Measurements from ENCODE around the gene KDM3B. TPM values are rescaled to one million over a fixed set of nuclear protein-coding genes. Genes with fewer than 3 reads are reported as not detected.

Gene KDM3B
- total RNA-seq, 1 experiment from 2014 or later = 49.0 TPM

DNA sequence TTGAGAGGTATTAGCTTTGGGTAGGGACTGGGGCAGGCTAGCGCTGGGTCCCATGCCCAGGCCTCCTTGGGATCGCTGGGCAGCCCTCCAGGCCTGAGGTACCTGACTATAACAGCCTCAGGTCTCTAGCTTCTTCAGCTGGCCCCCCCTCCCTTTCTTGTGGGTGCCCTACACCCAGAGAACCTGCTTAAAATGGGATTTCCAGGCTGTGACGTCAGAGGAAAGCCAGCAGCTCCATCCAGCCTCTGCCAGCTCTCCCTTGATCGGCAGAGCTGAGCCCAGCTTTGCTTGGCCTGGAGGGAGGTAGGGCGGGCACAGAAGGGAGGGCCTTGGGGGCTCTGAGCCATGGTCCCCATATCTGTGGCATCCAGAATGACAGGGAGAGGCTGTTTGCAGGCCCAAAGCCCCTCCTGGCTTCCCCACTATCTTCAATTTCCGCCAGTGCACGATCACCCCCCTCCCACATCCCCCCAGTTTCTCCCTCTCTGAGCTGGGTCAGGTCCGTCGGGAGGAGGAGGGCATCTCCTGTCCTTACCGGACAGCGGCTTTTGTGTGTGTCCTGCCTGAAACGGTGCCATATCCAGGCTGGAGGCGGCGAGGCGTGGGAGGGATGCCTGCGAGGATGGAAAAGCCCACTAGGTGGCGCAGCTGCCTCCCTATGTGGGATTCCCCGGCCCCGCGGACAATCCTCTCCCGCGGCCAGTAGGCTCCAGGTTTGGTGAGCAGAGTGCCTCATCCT, 97.2 kb downstream of the KDM3B start:
- peak; percentile 83 for DNase-seq (ENCODE audit: low spot score)

DNA sequence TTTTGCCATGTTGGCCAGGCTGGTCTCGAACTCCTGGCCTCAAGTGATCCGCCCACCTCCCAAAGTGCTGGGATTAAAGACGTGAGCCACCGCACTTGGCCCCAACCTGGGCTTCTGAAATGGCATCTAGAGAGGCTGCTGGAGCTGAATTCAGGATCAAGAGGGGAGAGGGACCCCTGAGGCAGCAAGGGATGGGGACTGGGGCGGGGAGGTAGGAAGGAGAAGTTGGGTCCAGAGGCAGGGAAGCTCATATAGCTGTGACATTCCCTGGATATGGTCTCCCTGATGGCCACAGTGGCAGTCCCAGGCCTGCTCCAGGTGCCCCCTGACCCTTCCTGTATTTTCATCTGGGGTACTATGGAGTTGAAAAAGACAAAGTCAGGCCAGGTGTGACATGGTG, 98.5 kb downstream of the KDM3B start:
- no peak for DNase-seq (ENCODE audit: low spot score)

GRCh38 chr5:138452720-138453119, 100.2 kb downstream of the KDM3B start:
- no peak for DNase-seq (ENCODE audit: low spot score)

DNA sequence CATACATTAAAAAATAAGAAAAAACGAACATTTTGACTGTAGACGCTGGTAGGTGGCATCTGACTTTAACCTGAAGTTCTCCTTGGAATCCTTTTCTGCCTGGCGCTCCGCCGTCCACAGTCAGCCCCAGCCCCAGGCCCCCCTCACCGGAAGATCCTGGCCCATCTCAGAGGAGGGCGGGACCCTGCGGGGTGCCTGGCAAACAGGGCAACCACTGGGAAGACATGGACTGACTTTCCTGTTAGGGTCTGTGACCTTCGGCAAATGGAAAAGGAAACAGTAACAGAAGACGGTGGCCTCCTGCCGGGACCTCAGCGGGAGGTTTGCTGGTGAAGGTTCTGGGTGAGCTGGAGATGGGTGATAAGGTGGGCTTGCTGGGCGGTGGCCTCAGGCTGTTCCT, 101.1 kb downstream of the KDM3B start:
- no peak for DNase-seq (ENCODE audit: low spot score)

GRCh38 chr5:138454121-138454520, 101.6 kb downstream of the KDM3B start:
- DNase-seq (ENCODE audit: low spot score) = no peak

DNA sequence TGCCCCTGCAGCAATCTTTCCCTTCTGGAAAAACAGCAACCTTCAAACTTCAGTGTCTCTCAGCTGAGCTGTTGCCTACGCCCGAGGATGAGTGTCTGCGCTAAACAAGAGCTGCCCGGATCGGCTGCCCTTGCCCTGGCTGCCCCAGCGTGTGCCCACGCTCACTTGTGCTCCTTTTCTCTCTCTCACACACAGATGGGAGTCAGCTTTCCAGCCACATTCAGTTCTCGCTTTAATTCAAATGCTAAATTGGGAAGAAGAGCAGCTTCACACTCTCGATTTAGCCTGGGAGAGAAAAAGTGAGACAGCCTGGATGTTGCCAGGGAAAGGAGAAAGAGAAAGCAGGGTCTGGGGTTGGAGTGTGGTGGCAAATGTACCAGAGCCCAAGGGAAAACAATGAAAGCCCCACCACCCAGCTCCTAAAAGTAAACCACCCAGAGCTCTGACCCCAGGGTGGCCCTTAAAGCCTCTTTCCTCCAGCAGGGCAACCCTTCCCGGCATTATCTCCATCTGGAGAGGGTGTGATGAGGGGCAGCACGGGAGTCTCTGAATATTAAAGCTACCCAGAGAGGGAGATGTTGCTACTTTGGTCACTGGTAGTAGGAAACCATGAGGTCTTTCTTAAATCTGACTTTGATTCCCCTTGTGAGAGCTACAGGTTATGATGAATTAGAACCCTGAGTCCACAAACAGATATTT, 102.9 kb downstream of the KDM3B start:
- no peak for DNase-seq (ENCODE audit: low spot score)

DNA sequence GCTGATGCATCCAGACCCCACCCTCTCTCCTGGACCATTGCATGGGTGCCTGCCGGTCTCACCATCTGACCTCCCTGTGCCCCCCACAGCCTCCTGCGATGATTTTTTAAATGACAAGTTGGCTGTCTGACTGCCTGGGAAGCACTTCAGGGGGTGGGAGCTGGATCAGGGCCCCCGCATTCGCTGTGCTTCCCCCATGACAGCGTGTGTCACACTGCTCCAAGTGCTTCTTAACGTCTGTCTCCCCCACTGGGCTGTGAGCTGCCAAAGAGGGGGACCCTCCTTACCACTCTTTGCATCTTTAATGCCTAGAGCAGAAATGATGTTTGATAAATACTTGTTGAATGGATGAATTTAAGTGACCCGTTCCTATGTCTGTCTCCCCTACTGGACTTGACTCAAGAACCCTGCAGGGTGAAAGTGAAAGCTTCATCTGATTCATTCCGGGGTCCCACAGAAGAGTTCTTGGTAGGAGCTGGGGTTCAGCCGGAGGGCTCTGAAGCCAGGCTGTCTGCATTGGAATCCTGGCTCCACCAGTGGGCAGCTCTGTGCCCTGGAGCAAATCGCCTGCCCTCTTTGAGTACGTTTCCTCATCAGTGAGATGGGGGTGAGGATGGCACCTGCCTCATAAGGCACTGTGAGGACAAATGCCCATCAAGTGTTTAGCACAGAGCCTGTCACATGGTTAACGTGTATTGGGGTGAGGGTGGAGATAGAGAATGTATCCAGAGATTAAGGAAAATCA, 105.2 kb downstream of the KDM3B start:
- no peak for DNase-seq (ENCODE audit: low spot score)

GRCh38 chr5:138458384-138458783, 105.9 kb downstream of the KDM3B start:
- no peak for DNase-seq (ENCODE audit: low spot score)

GRCh38 chr5:138458856-138459255, 106.4 kb downstream of the KDM3B start:
- no peak for DNase-seq (ENCODE audit: low spot score)

GRCh38 chr5:138459311-138459933, 106.9 kb downstream of the KDM3B start:
- no peak for DNase-seq (ENCODE audit: low spot score)

DNA sequence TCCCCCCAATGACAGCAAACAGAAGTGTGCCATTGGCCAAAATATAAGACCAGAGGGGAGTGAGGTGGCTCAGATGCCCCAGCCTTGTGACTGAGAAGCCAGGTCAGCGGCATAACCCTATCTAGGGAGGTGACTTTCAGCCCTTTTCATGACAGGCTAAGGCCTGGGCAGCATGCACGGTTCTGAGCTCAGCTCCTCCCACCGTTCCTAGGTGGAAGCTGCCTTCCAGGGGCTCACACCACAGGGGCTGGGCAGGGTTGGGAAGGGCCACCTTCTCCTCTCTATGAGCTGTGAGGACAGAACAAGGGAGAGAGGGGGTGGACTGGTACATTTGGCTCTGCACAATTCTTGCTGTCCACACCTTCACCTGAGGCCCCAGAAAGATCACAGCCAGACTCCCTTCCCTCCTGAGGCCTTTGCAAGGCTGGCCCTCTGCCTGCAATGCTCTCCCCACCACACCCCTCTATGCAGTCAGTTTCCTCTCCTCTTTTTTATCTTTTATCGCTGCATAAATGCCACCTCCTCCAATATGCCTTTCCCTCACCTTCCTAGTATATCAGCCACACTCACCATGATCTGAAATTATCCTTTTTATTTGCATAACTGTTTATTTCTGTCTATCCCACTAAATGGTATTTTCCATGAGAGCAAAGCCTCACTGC, 107.7 kb downstream of the KDM3B start:
- no peak for DNase-seq (ENCODE audit: low spot score)

- peak; percentile 45 for DNase-seq (ENCODE audit: low spot score)
Observed at GRCh38 chr5:138461343-138462125, 109.0 kb downstream of the KDM3B start.

- no peak for DNase-seq (ENCODE audit: low spot score)
Observed at GRCh38 chr5:138463419-138464007, 111.0 kb downstream of the KDM3B start.

DNA sequence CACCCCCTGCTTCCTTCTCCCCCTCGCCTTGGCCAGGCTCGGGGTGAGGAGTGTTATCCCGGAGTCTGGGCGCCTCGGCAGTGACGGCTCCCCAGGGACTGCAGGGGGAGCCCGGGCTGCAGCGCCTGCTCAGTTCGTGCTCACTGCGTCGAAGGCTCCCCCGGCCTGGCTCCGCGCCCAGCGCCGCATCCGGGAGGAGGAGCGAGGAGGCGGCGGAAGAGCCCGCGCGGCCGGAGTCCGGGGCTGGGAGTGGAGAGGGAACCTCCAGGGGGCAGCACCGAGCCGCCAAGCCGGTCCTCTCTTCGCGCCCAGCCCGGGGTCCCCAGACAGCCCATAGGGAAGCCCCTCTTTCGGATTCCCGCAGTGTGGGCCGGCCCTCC, 111.5 kb downstream of the KDM3B start:
- DNase-seq (ENCODE audit: low spot score) = peak; percentile 94

- DNase-seq (ENCODE audit: low spot score) = peak; percentile 99
Observed at GRCh38 chr5:138464388-138465260, 112.1 kb downstream of the KDM3B start.

GRCh38 chr5:138465261-138466124, 113.0 kb downstream of the KDM3B start, which contains the start of gene EGR1:
EGR1 (plus strand) TSS chr5:138465479; CDS start chr5:138465762, 283 bp downstream.
- peak; percentile 96 for DNase-seq (ENCODE audit: low spot score)

DNA sequence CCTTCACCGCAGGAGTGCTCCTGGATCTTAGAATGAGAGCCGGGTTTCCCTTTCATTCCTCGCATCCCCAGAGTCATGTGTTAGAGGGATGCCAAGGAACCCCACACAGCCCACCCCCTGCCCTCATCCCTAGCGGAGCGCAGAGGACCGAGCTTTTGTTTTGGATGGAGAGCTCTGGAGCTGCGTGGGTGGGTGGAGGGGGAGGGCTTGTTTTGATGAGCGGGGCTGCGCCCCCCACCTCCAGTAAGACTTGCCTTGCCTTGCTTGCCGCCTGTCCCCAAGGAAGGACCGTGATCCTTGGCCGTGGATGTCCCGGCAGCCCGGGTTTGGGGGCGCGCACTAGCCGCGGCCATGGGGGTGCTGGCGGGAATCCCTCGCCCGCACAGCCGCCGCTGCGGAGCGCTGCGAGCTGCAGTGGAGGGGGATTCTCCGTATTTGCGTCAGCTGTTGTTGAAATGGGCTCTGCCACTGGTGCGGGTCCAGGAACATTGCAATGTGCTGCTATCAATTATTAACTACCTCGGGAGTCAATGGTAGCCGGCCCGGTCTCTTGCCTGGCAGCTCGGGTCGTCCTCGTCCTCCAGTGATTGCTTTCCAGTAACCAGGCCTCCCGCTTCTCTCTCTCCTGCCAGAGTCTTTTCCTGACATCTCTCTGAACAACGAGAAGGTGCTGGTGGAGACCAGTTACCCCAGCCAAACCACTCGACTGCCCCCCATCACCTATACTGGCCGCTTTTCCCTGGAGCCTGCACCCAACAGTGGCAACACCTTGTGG, 113.8 kb downstream of the KDM3B start:
- no peak for DNase-seq (ENCODE audit: low spot score)

Measured in H4 (cell line).